Neuronal stem cell (in vitro differentiated cells): ENCODE data around the gene CEP68.
A peak's percentile ranks its signal among the peaks of the same experiment; 100 is the strongest.

ENCODE experiments used
- DNase-seq: peaks from one replicate; pipeline ENCODE4 v3.0.0-alpha.2; 2013; ENCODE audit warnings: low spot score
- H2AFZ ChIP-seq: one replicate; pipeline ENCODE4 v1.6.1; 2013; ENCODE audit warnings: mild to moderate bottlenecking, low read length, inconsistent platforms
- H2AK5ac ChIP-seq: 2 replicates; pipeline ENCODE4 v1.6.1; 2013; ENCODE audit warnings: low read depth, mild to moderate bottlenecking, inconsistent platforms, low read length, moderate library complexity, mixed read lengths
- H2BK120ac ChIP-seq: 2 replicates; pipeline ENCODE4 v1.6.1; 2013; ENCODE audit warnings: low read depth, mild to moderate bottlenecking, inconsistent platforms, low read length, moderate library complexity, mixed read lengths
- H2BK12ac ChIP-seq: one replicate; pipeline ENCODE4 v1.6.1; 2013; ENCODE audit warnings: low read length, inconsistent platforms
- H2BK15ac ChIP-seq: 2 replicates; pipeline ENCODE4 v1.6.1; 2013; ENCODE audit warnings: mild to moderate bottlenecking, low read length, inconsistent platforms, mixed read lengths
- H2BK5ac ChIP-seq: one replicate; pipeline ENCODE4 v1.6.1; 2013; ENCODE audit warnings: inconsistent platforms, mild to moderate bottlenecking, low read length, moderate library complexity
- H3K14ac ChIP-seq: one replicate; pipeline ENCODE4 v1.6.1; 2013; ENCODE audit warnings: low read length, inconsistent platforms
- H3K18ac ChIP-seq: 2 replicates; pipeline ENCODE4 v1.6.1; 2013; ENCODE audit warnings: low read length, inconsistent platforms
- H3K23ac ChIP-seq: 2 replicates; pipeline ENCODE4 v1.6.1; 2013; ENCODE audit warnings: low read depth, mild to moderate bottlenecking, mixed read lengths, low read length, inconsistent platforms; ENCODE audit not compliant: poor library complexity
- H3K27ac ChIP-seq: replicated peaks from 3 replicates; pipeline ENCODE4 v1.5.1; 2013; ENCODE audit warnings: low read length, inconsistent platforms
- H3K27me3 ChIP-seq, 3 experiments: 2 replicates each; pipeline ENCODE4 v1.6.1; 2013; ENCODE audit warnings: low read length in 3 of 3, mild to moderate bottlenecking in 2 of 3, inconsistent platforms in 1 of 3, low read depth in 1 of 3, mixed read lengths in 1 of 3, moderate library complexity in 1 of 3; ENCODE audit not compliant: control insufficient read depth in 3 of 3, insufficient read depth in 3 of 3
- H3K36me3 ChIP-seq, 2 donors: replicated peaks in 1 of 2; 2 replicates each; pipeline ENCODE4 v1.6.1; 2013; ENCODE audit warnings: low read length in 2 of 2; ENCODE audit not compliant: control insufficient read depth in 2 of 2, insufficient read depth in 2 of 2
- H3K4ac ChIP-seq: 2 replicates; pipeline ENCODE4 v1.6.1; 2013; ENCODE audit warnings: inconsistent platforms, mild to moderate bottlenecking, low read length, moderate library complexity
- H3K4me1 ChIP-seq, 2 donors: 1 replicate in 1 of 2; 2 replicates in 1 of 2; pipeline ENCODE4 v1.6.1; 2013; ENCODE audit warnings: low read length in 2 of 2, low read depth in 1 of 2; ENCODE audit not compliant: control insufficient read depth in 2 of 2, insufficient read depth in 1 of 2
- H3K4me2 ChIP-seq: one replicate; pipeline ENCODE4 v1.6.1; 2013; ENCODE audit warnings: mild to moderate bottlenecking, low read length, inconsistent platforms; ENCODE audit not compliant: insufficient read depth, poor library complexity, severe bottlenecking
- H3K4me3 ChIP-seq, 2 donors: 2 replicates each; pipeline ENCODE4 v1.5.1; 2013; ENCODE audit warnings: low read length in 2 of 2, mild to moderate bottlenecking in 2 of 2, inconsistent platforms in 1 of 2, moderate library complexity in 1 of 2
- H3K79me1 ChIP-seq: one replicate; pipeline ENCODE4 v1.6.1; 2013; ENCODE audit warnings: low read depth, mild to moderate bottlenecking, inconsistent platforms, low read length, moderate library complexity
- H3K9ac ChIP-seq: one replicate; pipeline ENCODE4 v1.6.1; 2013; ENCODE audit warnings: mild to moderate bottlenecking, low read depth, low read length, inconsistent platforms; ENCODE audit not compliant: poor library complexity
- H3K9me3 ChIP-seq, 2 donors: replicated peaks in 1 of 2; 2 replicates each; pipeline versions ENCODE3 to v1.6.1; 2013; ENCODE audit warnings: low read length in 2 of 2, mild to moderate bottlenecking in 2 of 2, inconsistent platforms in 1 of 2, low read depth in 1 of 2, mixed read lengths in 1 of 2, moderate library complexity in 1 of 2; ENCODE audit not compliant: control insufficient read depth in 2 of 2, insufficient read depth in 1 of 2
- H4K8ac ChIP-seq: one replicate; pipeline ENCODE4 v1.6.1; 2013; ENCODE audit warnings: low read depth, mild to moderate bottlenecking, inconsistent platforms, low read length, moderate library complexity
- H4K91ac ChIP-seq: one replicate; pipeline ENCODE4 v1.6.1; 2013; ENCODE audit warnings: low read length, low read depth, mild to moderate bottlenecking, inconsistent platforms; ENCODE audit not compliant: poor library complexity
- WGBS, 2 donors: extraction: QIAGEN DNeasy Blood & Tissue Kit; methylation state at CpG; one replicate each; pipeline ENCODE4 v1.1.7; 2013; ENCODE audit warnings: missing lambda C conversion rate in 2 of 2, mixed read lengths in 1 of 2; ENCODE audit not compliant: insufficient read length in 2 of 2, insufficient replicate concordance in 1 of 2; ENCODE audit errors: extremely low coverage in 2 of 2; 5-methylcytosine and 5-hydroxymethylcytosine counted together

CEP68 gene

DNA sequence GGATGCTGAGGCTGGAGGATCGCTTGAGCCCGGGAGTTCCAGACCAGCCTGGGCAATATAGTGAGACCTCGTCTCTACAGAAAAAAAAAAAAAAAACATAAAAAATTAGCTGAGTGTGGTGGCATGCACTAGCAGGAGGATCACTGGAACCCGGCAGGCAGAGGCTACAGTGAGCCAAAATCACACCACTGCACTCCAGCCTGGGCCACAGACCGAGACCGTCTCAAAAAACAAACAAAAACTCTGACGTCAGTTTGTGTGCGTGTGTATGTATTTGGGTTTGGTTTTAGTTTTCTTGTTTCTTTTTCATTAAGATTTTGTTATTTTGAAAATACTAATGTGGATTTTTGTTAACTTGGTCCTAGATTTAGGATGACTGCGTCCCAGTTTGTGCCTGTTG lies 19.0 kb downstream of the CEP68 start:
- H3K4me2 ChIP-seq, result no peak overlapping the region
- no peak overlapping the region for H2BK120ac ChIP-seq
- no peak overlapping the region for H3K23ac ChIP-seq
- H3K27ac ChIP-seq, result no peak overlapping the region
- no peak for DNase-seq
- no peaks in the 10 kb centered on the region for H3K79me1 ChIP-seq
- H3K14ac ChIP-seq, result no peak overlapping the region
- no CpG with 5 or more reads among the region's 9 CpGs for whole genome bisulfite sequencing, 2 donors
- H2AFZ ChIP-seq, result no peak overlapping the region
- H2BK15ac ChIP-seq, result no peak overlapping the region
- H2AK5ac ChIP-seq, result no peak overlapping the region
- H2BK5ac ChIP-seq, result no peak overlapping the region
- H4K91ac ChIP-seq, result no peak overlapping the region
- H2BK12ac ChIP-seq, result no peak overlapping the region
- H3K36me3 ChIP-seq, result peaks cover 60 to 96% of the 10 kb centered on the region in 2 donors
- no peaks in the 10 kb centered on the region for H3K27me3 ChIP-seq
- H3K4me1 ChIP-seq, result peaks cover 0 to 3% of the 10 kb centered on the region in 2 donors
- no peak overlapping the region for H4K8ac ChIP-seq
- no peak overlapping the region for H3K9ac ChIP-seq
- no peaks in the 10 kb centered on the region for H3K9me3 ChIP-seq
- no peak overlapping the region for H3K4me3 ChIP-seq
- H3K4ac ChIP-seq, result no peak overlapping the region
- H3K18ac ChIP-seq, result no peak overlapping the region

DNA sequence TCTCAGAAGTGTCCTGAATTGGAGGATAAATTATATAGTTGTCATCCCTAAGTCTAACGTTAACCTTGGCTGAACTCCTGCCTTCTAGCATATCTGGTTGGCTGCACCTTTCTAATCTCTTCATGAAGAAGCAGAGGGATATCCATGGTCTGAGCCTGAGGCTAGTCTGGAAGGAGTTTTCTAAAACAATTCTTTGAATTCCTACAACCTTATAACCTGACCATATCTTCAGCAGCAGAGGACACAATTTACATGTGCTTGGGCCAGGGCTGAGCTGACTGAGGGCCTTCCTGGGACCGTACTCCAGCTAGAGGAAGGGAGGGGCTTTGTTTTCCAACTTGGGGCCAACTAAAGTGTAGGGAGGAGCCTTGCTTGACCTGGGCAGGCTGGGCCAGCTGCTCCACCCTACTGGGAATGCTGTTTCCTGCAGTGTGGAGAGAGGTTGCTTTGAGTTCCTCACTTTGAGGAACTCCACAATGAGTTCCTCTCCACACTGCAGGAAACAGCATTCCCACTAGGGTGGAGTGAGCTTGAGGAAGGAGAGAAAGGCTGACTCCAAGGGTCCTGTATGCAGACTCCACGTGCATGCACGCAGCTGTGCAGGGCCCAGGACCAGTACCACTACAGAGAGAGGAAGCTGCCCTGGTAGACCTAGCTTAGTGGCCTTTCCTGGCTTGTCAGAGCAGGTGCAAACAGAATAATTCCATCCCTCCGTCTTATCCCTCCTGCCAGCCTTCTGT lies 19.6 kb downstream of the CEP68 start:
- no peak overlapping the region for H4K8ac ChIP-seq
- peaks cover 57 to 96% of the 10 kb centered on the region in 2 donors for H3K36me3 ChIP-seq
- no peaks in the 10 kb centered on the region for H3K9me3 ChIP-seq
- H2BK12ac ChIP-seq, result no peak overlapping the region
- H2BK120ac ChIP-seq, result no peak overlapping the region
- DNase-seq, result no peak
- no peaks in the 10 kb centered on the region for H3K79me1 ChIP-seq
- H2AK5ac ChIP-seq, result no peak overlapping the region
- H2BK15ac ChIP-seq, result no peak overlapping the region
- no peak overlapping the region for H4K91ac ChIP-seq
- H3K4ac ChIP-seq, result no peak overlapping the region
- H2BK5ac ChIP-seq, result no peak overlapping the region
- H3K9ac ChIP-seq, result no peak overlapping the region
- H3K4me3 ChIP-seq, result no peak overlapping the region
- no peak overlapping the region for H3K4me2 ChIP-seq
- no CpG with 5 or more reads among the region's 5 CpGs for WGBS, 2 donors
- peak overlapping the region; percentile 1 for H3K23ac ChIP-seq
- H2AFZ ChIP-seq, result no peak overlapping the region
- H3K27ac ChIP-seq, result no peak overlapping the region
- H3K27me3 ChIP-seq, result no peaks in the 10 kb centered on the region
- no peak overlapping the region for H3K14ac ChIP-seq
- H3K18ac ChIP-seq, result no peak overlapping the region
- H3K4me1 ChIP-seq, result peaks cover 0 to 3% of the 10 kb centered on the region in 2 donors

DNA sequence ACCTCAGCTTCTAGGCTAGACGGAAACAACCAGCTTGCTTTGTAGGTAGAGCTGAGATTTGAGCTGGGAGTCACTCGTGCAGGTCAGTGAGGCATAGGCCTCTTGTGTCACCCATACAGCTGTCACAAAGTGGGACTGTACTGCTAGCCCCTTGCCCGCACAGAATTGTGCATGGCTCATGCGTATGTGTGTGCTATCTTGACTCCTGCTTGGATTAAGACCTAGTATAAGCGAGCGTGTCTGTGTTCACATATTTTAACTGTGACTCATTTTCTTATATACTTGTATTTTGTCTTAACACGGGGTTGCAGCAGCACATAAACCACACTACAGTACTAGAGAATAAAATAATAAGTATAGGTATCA lies 20.1 kb downstream of the CEP68 start:
- peak overlapping the region; percentile 1 for H3K23ac ChIP-seq
- no peak overlapping the region for H4K8ac ChIP-seq
- no peak overlapping the region for H2AFZ ChIP-seq
- no peak overlapping the region for H2BK5ac ChIP-seq
- H2AK5ac ChIP-seq, result no peak overlapping the region
- no peaks in the 10 kb centered on the region for H3K9me3 ChIP-seq
- H3K27ac ChIP-seq, result no peak overlapping the region
- H2BK12ac ChIP-seq, result no peak overlapping the region
- no CpG with 5 or more reads among the region's 7 CpGs for WGBS, 2 donors
- H3K4me3 ChIP-seq, result no peak overlapping the region
- H3K18ac ChIP-seq, result no peak overlapping the region
- H3K4ac ChIP-seq, result no peak overlapping the region
- no peak overlapping the region for H3K4me2 ChIP-seq
- no peak overlapping the region for H3K14ac ChIP-seq
- H3K4me1 ChIP-seq, result peaks cover under 1 to 3% of the 10 kb centered on the region in 2 donors
- DNase-seq, result no peak
- no peaks in the 10 kb centered on the region for H3K27me3 ChIP-seq
- H3K9ac ChIP-seq, result no peak overlapping the region
- H2BK120ac ChIP-seq, result no peak overlapping the region
- peaks cover 55 to 96% of the 10 kb centered on the region in 2 donors for H3K36me3 ChIP-seq
- H4K91ac ChIP-seq, result no peak overlapping the region
- no peaks in the 10 kb centered on the region for H3K79me1 ChIP-seq
- H2BK15ac ChIP-seq, result no peak overlapping the region

DNA sequence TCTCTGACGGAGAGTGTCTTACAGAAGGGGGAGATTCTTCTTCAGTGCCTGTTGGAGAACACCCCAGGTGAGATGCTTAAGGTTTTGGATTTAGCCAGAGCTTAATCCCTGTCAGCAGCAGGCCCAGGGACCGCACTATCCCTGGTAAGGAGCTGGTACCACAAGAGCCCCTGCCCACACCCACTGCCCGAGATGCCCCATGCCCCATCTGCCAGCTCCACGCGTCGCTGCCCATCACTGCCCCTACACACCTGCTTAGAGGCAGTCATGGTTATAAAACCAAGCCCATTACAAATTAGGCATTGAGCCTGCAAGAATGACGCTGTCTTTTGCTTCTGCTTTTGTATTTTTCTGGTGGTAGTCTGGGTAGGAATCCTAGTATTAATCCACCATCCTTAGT lies 21.7 kb downstream of the CEP68 start:
- Histone ChIP-seq H4K8ac (no peak overlapping the region), H2BK5ac (no peak overlapping the region), H2AFZ (no peak overlapping the region), H3K9me3 (no peaks in the 10 kb centered on the region), H3K18ac (no peak overlapping the region), H4K91ac (no peak overlapping the region), H3K4me2 (no peak overlapping the region), H3K79me1 (no peaks in the 10 kb centered on the region), H2BK120ac (no peak overlapping the region), H3K27me3 (no peaks in the 10 kb centered on the region), H3K14ac (no peak overlapping the region), H3K4me1 (peaks cover 3% of the 10 kb centered on the region in 2 donors), H3K4me3 (no peak overlapping the region), H3K27ac (no peak overlapping the region), H3K4ac (no peak overlapping the region), H2BK15ac (no peak overlapping the region), H3K36me3 (peaks cover 46 to 96% of the 10 kb centered on the region in 2 donors), H3K9ac (no peak overlapping the region), H2BK12ac (no peak overlapping the region), H2AK5ac (no peak overlapping the region), H3K23ac (no peak overlapping the region)
- WGBS, 2 donors, result no CpG with 5 or more reads among the region's 7 CpGs
- DNase-seq, result no peak
